Endothelial cell of hepatic sinusoid (primary cell): Measurements from ENCODE around the gene GEMIN7.

Experiments
- in situ Hi-C: cut with HindIII; loops from 2 replicates; pipeline ENCODE4 v1.10.0; 2017; ENCODE audit warnings: low sequenced_read_pairs

GEMIN7 gene

GRCh38 chr19:45123440-45123850, 44.4 kb downstream of the GEMIN7 start:
- in situ Hi-C loops = loop anchor here (10.0 kb wide), 1 partner anchor 111 kb away; no protein-coding TSS in a partner anchor

DNA sequence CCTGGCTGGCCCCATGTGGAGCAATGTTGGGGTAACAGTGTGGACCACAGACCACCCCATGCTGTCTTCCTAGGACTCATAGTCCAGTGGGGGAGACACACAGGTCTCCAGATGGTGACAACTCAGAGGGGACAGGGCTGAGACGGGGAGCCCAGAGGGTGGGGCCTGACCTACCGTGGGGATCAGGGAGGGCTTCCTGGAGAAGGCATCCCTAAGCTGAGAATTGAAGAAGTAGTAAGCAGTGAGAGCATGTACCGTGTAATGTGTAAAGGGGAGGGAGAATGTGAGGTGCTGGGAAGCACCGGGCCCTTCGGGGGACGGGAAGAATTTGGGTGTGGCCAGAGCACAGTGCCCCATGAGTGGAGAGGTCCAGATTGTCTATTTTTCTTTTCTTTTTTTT, 45.0 kb downstream of the GEMIN7 start:
- in situ Hi-C loops = loop anchor here (10.0 kb wide), 1 partner anchor 111 kb away; no protein-coding TSS in a partner anchor

GRCh38 chr19:45125360-45125759, 46.3 kb downstream of the GEMIN7 start:
- in situ Hi-C loops = loop anchor here (10.0 to 25.0 kb wide), 2 partner anchors 88 to 109 kb away; partner anchors contain the start of gene CLASRP

- in situ Hi-C loops = loop anchor here (10.0 to 25.0 kb wide), 2 partner anchors 89 to 109 kb away; partner anchors contain the start of gene CLASRP
Measured at GRCh38 chr19:45125975-45126493, 47.0 kb downstream of the GEMIN7 start.

DNA sequence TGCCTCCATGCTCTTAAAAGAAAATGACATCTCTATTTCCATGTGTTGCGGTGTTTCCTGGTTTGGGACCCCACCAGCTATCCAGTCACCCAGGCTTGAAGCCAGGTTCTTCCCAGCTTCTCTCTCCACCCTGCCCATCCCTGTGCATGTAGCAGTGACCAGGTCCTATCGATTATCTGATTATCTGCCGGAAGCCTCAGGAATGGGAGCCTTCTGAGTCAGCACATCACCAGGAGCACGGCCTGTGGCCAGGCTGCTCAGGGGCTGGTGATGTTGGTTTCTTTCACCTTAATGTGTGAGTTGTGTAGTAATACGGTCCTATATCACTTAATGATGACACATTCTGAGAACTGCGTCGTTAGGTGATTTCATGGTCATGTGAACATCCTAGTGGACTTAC, 47.6 kb downstream of the GEMIN7 start:
- in situ Hi-C loops = loop anchor here (10.0 to 25.0 kb wide), 2 partner anchors 89 to 108 kb away; partner anchors contain the start of gene CLASRP

- in situ Hi-C loops = loop anchor here (10.0 to 25.0 kb wide), 2 partner anchors 91 to 107 kb away; partner anchors contain the start of gene CLASRP
Measured at GRCh38 chr19:45128146-45128545, 49.1 kb downstream of the GEMIN7 start.

DNA sequence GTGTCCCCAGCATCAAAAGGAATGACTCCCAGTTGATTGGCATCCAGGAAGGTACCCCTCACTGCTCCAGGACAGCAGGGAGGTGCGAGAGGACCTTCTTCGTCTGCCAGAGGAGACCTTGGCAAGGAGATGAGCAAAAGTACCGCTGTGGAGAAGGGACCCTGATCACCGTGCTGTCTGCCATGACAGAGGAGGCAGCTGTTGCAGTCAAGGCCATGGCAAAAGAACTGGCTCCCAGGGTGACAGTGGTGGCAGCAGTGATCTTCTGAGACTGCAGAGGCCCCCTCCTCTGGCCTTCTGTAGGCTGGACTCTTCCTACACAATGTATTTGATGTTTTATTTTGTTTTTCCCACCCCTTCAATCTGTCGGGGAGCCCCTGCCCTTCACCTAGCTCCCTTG, 49.7 kb downstream of the GEMIN7 start:
- in situ Hi-C loops = loop anchor here (10.0 to 25.0 kb wide), 2 partner anchors 92 to 106 kb away; partner anchors contain the start of gene CLASRP

DNA sequence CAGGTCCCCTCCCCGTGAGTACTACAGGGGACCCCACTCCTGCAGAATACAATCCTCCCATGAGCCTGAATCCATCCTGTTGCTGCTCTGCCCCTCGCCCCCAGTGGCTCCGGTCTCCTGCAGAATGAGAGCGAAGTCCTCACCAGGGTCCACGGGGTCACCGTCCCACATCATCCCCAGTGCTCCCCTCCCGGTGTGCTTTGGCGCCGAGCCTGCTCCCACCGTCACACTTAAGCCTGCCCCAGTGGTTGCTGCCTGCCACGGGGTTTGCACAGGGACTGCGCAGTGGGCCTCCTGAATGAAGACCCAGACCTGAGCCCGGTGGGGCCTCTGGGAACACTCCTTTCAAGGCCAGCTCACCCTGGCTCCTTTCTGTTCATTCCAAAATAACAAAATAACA, 51.2 kb downstream of the GEMIN7 start:
- in situ Hi-C loops = loop anchor here (25.0 kb wide), 1 partner anchor 93 kb away; the partner anchor contains the start of gene CLASRP

- in situ Hi-C loops = loop anchor here (25.0 kb wide), 1 partner anchor 94 kb away; the partner anchor contains the start of gene CLASRP
Measured at GRCh38 chr19:45130888-45131615, 52.0 kb downstream of the GEMIN7 start.

DNA sequence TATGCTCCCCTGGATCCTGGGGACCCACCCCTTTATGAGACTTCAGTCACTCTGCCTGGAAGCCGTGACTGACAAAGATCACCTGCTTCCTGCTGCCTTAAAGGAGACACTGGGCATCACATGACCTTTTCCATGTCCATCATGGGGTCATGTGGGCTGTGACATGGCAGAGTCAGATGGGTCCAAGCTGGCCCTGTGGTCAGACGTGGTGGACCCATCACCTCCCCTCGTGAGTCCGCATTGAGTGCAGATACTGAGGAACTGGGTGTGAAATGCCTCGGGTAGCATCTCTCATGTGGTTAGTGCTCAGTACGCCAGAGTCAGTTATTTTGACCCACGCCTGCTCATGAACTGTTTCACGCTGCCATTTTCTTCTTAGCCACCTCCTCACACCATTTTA, 54.6 kb downstream of the GEMIN7 start:
- in situ Hi-C loops = loop anchor here (25.0 kb wide), 1 partner anchor 96 kb away; the partner anchor contains the start of gene CLASRP

DNA sequence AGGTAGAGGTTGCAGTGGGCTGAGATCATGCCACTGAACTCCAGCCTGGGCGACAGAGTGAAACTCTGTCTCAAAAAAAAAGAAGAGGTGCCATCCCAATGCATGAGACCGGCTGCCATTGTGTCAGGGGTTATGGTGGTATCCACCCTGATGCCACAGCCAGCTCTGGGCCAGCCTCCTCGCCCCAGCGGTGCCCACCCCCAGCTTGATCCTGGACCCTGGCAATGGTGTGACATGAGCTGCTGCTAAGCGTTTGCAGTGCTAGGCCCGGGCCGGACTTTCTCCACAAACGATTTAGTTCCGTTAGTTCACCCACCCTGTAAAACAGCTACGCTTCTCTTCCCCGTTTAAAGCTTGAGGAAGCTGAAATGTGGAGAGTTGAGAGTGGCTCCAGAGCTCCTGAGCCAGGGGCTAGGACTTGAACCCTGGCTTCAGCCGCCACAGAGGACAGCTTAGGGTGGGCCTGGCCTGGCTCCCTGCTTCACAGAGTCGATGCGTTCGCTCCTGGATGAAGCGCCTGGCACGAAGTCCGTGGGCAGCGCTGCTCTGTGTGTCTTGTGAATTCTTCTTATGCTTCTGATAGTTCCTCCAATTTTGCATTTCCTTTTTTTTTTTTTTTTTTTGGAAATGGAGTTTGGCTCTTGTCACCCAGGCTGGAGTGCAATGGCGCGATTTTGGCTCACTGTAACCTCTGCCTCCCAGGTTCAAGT, 56.3 kb downstream of the GEMIN7 start:
- in situ Hi-C loops = loop anchor here (25.0 kb wide), 1 partner anchor 98 kb away; the partner anchor contains the start of gene CLASRP

DNA sequence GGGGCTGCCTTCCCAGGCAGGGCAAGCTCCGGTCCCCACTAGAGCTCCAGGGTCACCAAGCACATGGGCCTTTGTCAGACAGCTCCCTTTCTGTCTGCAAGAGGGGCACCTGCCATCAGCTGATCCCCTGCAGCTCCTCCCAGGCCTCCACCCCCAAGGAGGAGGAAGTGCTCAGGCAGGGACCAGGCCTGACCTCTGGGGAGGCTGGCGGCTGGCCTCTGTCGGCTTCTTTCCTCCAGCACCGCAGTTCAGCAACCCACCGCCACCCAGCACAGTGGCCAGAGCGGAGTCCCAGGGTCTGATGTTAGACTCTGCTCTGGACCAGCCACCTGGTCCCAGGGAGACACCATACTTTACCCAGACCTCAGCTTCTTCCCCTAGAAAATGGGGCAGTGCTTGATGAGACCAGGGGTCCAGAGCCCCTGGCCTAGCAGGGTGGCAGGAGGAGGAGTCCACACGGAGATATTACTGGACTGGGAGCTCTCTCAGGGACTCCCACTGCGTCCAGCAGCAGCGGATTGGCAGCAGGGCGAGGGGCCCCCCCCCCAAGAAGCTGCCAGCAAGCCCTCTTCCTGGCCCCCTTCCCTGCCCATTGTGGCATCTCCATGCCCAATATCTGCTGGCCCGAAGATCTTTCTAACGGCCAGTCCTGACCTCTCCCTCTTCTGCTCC, 57.6 kb downstream of the GEMIN7 start:
- in situ Hi-C loops = loop anchor here (25.0 kb wide), 1 partner anchor 99 kb away; the partner anchor contains the start of gene CLASRP

DNA sequence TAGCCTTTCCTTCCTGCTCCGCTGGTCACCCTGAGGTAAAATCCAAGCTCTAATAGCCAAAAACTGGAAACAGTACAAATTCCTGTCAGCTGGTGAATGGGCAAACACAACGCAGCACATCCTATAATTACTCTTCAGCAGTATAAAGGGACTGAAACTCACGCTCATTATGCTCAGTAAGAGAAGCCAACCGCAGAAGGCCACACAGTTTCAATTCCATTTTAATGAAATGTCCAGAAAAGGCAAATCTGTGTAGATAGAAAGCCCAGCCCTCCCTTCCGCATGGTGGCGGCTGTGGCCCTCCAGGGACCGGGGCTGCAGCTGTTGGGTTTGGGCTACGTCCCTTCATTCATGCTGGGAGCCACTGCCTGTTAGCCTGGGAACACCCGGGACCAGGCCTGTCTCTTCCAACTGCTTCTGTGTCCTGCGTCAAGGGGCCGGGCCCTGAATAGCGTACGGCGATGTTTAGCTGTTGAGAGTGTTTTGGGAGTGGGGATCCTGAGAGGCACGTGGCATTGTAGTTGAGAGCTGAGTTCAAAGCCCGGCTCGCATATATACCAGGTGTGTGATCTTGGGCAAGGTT, 58.2 kb downstream of the GEMIN7 start:
- in situ Hi-C loops = loop anchor here (25.0 kb wide), 1 partner anchor 100 kb away; the partner anchor contains the start of gene CLASRP

DNA sequence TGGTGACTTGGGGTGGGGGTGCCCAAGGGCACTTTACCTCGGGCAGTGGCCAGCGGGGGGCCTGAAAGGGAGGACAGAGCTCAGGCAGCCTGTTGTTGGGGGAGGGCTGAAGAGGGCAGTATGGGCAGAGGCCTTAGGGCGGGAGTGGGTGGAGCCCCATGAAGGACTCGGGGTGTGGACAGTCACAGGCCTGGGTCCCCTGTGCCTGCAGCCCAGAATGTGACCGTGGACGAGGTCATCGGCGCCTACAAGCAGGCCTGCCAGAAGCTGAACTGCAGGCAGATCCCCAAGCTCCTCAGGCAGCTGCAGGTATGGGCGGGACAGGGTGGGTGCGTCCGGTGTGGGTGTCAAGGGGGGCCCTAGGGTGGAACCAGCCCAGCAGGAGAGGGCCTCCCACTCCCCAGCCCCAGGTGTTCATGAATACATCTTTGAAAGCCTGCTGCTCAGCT, 59.3 kb downstream of the GEMIN7 start:
- in situ Hi-C loops = loop anchor here (25.0 kb wide), 1 partner anchor 101 kb away; the partner anchor contains the start of gene CLASRP

DNA sequence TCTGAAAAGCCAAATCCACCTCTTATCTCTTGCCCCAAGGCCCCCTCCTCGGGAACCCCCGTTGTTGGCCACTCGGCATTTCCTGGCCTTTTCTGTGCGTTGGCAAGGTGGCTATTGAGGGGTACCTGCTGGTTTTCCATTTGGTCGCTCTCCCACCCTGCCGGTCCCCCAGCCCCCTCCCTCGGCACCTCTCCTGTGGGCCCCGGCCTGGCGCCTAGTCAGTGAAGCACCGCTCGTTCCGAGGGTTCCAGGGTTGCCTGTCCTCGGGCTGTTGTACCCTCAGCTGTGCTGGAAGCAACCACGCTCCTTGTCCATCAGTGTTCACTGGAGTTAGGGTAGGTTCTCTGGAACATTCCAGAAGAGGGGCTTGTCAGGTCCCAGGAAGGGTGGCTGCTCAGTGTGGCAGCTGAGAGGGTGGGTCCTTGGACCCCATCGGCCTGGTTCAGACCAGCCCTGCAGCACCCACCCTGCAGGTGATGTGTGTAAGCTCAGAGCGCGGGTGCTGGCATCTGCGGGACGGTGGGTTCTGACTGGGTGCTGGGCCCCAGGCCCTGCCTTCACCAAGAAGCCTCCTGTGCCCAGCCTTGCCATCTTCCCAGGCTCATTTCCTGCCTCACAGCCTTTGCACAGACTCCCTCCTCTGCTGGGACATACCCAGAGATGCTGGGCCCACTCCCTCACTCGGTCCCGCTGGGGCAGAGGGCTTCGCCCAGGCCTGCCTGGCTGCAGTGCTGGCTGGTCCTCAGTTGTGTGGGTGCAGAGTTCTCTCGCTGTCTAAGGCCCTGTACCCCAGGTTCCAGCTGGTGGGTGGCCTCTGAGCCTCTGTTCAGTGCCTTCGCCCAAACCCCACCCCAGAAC, 60.5 kb downstream of the GEMIN7 start:
- in situ Hi-C loops = loop anchor here (25.0 kb wide), 1 partner anchor 102 kb away; the partner anchor contains the start of gene CLASRP

GRCh38 chr19:45140144-45140503, 61.1 kb downstream of the GEMIN7 start:
- in situ Hi-C loops = loop anchor here (25.0 kb wide), 1 partner anchor 103 kb away; the partner anchor contains the start of gene CLASRP

DNA sequence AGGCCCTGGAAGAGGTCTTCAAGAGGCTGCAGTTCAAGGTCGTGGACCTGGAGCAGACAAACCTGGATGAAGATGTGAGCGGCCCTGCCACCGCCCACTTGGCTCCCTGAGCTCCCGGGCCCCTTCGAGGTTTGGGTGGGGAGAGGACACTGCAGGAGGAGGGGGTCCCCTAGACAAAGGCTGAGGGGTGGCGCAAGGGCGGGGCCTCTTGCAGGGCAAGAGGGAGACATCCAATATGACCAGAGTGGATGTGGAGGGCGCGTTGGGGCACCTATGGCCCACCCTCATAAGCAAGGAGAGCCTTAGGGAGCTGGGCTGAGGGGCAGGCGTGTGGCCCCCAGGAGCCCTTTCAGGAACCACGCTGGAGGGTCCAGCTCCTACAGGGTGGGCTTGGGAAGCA, 61.5 kb downstream of the GEMIN7 start:
- in situ Hi-C loops = loop anchor here (25.0 kb wide), 1 partner anchor 103 kb away; the partner anchor contains the start of gene CLASRP
